NCI-H2029 (cell line): ENCODE results near the gene SH3BP5.

Experiments
- DNase-seq: peaks from one replicate; lab custom pipeline; 2025; lab: John Stamatoyannopoulos, UW

Gene SH3BP5

GRCh38 chr3:15298504-15298903, 33.9 kb downstream of the SH3BP5 start:
- DNase-seq = no peak

- DNase-seq = no peak
Observed at GRCh38 chr3:15297608-15298350, 34.6 kb downstream of the SH3BP5 start.

GRCh38 chr3:15295506-15295905, 36.9 kb downstream of the SH3BP5 start:
- DNase-seq = peak; percentile 58

- peak; percentile 66 for DNase-seq
Observed at GRCh38 chr3:15294929-15295328, 37.5 kb downstream of the SH3BP5 start.

- no peak for DNase-seq
Observed at GRCh38 chr3:15292765-15293522, 39.4 kb downstream of the SH3BP5 start.

- no peak for DNase-seq
Observed at GRCh38 chr3:15291589-15292541, 40.5 kb downstream of the SH3BP5 start.

GRCh38 chr3:15290736-15291135, 41.6 kb downstream of the SH3BP5 start:
- no peak for DNase-seq

GRCh38 chr3:15289661-15290060, 42.7 kb downstream of the SH3BP5 start:
- no peak for DNase-seq

GRCh38 chr3:15288331-15289035, 43.9 kb downstream of the SH3BP5 start:
- DNase-seq = no peak

- no peak for DNase-seq
Observed at GRCh38 chr3:15287565-15288330, 44.6 kb downstream of the SH3BP5 start.

- DNase-seq = no peak
Observed at GRCh38 chr3:15286022-15286421, 46.4 kb downstream of the SH3BP5 start.

GRCh38 chr3:15284121-15284889, 48.1 kb downstream of the SH3BP5 start:
- peak; percentile 97 for DNase-seq

GRCh38 chr3:15283702-15284101, 48.7 kb downstream of the SH3BP5 start:
- DNase-seq = no peak

- DNase-seq = no peak
Observed at GRCh38 chr3:15281817-15282216, 50.6 kb downstream of the SH3BP5 start.

GRCh38 chr3:15280853-15281532, 51.4 kb downstream of the SH3BP5 start:
- DNase-seq = peak; percentile 36

- DNase-seq = no peak
Observed at GRCh38 chr3:15279671-15280402, 52.5 kb downstream of the SH3BP5 start.

GRCh38 chr3:15279205-15279604, 53.2 kb downstream of the SH3BP5 start:
- DNase-seq = no peak

GRCh38 chr3:15277861-15278500, 54.4 kb downstream of the SH3BP5 start:
- no peak for DNase-seq
